WTC11 (cell line): ENCODE data around the gene FILIP1L. TPM values are rescaled to one million over a fixed set of nuclear protein-coding genes. Genes with fewer than 3 reads are reported as not detected.

Experiments
- ATAC-seq: fragments of 200-7000 bp; cut with Tn5 transposase; 2 replicates; pipeline ENCODE4 v1.10.0; 2021; ENCODE audit warnings: mild to moderate bottlenecking, moderate library complexity
- CTCF ChIA-PET: fragments of 300-600 bp; sonication (Branson Sonifier 250); formaldehyde crosslinking; loops from one replicate; lab custom pipeline; 2021; ENCODE audit warnings: antibody characterized with exemption; lab: Charles Lee
- POLR2A ChIA-PET: fragments of 350-600 bp; sonication (Branson Sonifier 250); formaldehyde crosslinking; loops from one replicate; lab custom pipeline; 2021; ENCODE audit warnings: antibody characterized with exemption; lab: Charles Lee
- DNase-seq: peaks from one replicate; pipeline ENCODE4 v3.0.0; 2021; ENCODE audit warnings: low spot score
- H3K27ac Mint-ChIP-seq: 2 replicates; pipeline ENCODE4 v1.8.0; 2021; ENCODE audit warnings: mixed read lengths
- H3K27me3 Mint-ChIP-seq: 2 replicates; pipeline ENCODE4 v1.8.0; 2021; ENCODE audit warnings: low read depth, mild to moderate bottlenecking, moderate library complexity, mixed read lengths
- H3K36me3 Mint-ChIP-seq: 2 replicates; pipeline ENCODE4 v1.8.0; 2021; ENCODE audit warnings: mixed read lengths
- H3K4me1 Mint-ChIP-seq: 2 replicates; pipeline ENCODE4 v1.8.0; 2022; ENCODE audit warnings: mixed read lengths
- H3K4me3 Mint-ChIP-seq: 2 replicates; pipeline ENCODE4 v1.8.0; 2021; ENCODE audit warnings: mild to moderate bottlenecking, moderate library complexity, mixed read lengths
- H3K9me3 Mint-ChIP-seq: 2 replicates; pipeline ENCODE4 v1.8.0; 2021; ENCODE audit warnings: mixed read lengths
- RELA ChIP-seq: sonication (generic); formaldehyde crosslinking; IDR thresholded peaks from 2 replicates; pipeline ENCODE4 v1.8.1; 2022; ENCODE audit warnings: missing genetic modification reagents, mild to moderate bottlenecking, borderline replicate concordance
- SMAD3 ChIP-seq: sonication (generic); formaldehyde crosslinking; IDR thresholded peaks from 2 replicates; pipeline ENCODE4 v1.8.0; 2022; ENCODE audit warnings: missing genetic modification reagents, mild to moderate bottlenecking, borderline replicate concordance
- SP1 ChIP-seq: sonication (generic); formaldehyde crosslinking; conservative IDR thresholded peaks from 2 replicates; pipeline ENCODE4 v1.8.1; 2022; ENCODE audit warnings: missing genetic modification reagents
- TEAD1 ChIP-seq: sonication (generic); formaldehyde crosslinking; IDR thresholded peaks from 2 replicates; pipeline ENCODE4 v1.8.0; 2022; ENCODE audit warnings: mild to moderate bottlenecking, missing genetic modification reagents
- ZBTB21 ChIP-seq: sonication (generic); formaldehyde crosslinking; IDR thresholded peaks from 2 replicates; pipeline ENCODE4 v1.8.1; 2023; ENCODE audit warnings: mild to moderate bottlenecking, missing genetic modification reagents, borderline replicate concordance
- total RNA-seq: library from RNA; stranded (reverse); gene quantifications from 3 replicates; pipeline ENCODE4 v1.2.3, GENCODE V29; 2021
- TF ChIP-seq, protein P1 (sequence below): sonication (generic); formaldehyde crosslinking; IDR thresholded peaks from 2 replicates; pipeline ENCODE4 v1.8.0; 2023; ENCODE audit warnings: mild to moderate bottlenecking, missing genetic modification reagents
- TF ChIP-seq, protein P2 (sequence below): sonication (generic); formaldehyde crosslinking; IDR thresholded peaks from 2 replicates; pipeline ENCODE4 v1.8.0; 2023; ENCODE audit warnings: missing genetic modification reagents, mild to moderate bottlenecking, borderline replicate concordance
- TF ChIP-seq, protein P3 (sequence below): sonication (generic); formaldehyde crosslinking; IDR thresholded peaks from 2 replicates; pipeline ENCODE4 v1.8.1; 2022; ENCODE audit warnings: low read depth, mild to moderate bottlenecking, moderate library complexity, missing genetic modification reagents, borderline replicate concordance
- TF ChIP-seq, protein P4 (sequence below): sonication (generic); formaldehyde crosslinking; IDR thresholded peaks from 2 replicates; pipeline ENCODE4 v1.8.0; 2022; ENCODE audit warnings: mild to moderate bottlenecking, missing genetic modification reagents
- TF ChIP-seq, protein P5 (sequence below): sonication (generic); formaldehyde crosslinking; conservative IDR thresholded peaks from 2 replicates; pipeline ENCODE4 v1.8.1; 2022; ENCODE audit warnings: mild to moderate bottlenecking, missing genetic modification reagents
- TF ChIP-seq, protein P6 (sequence below): sonication (generic); formaldehyde crosslinking; IDR thresholded peaks from 2 replicates; pipeline ENCODE4 v1.8.1; 2023; ENCODE audit warnings: mild to moderate bottlenecking, missing genetic modification reagents, borderline replicate concordance
- TF ChIP-seq, protein P7 (sequence below): sonication (generic); formaldehyde crosslinking; IDR thresholded peaks from 2 replicates; pipeline ENCODE4 v1.8.1; 2023; ENCODE audit warnings: mild to moderate bottlenecking, missing genetic modification reagents, moderate library complexity
- TF ChIP-seq, protein P8 (sequence below): fragments of 250-450 bp; sonication (Bioruptor Pico); IDR thresholded peaks from 2 replicates; pipeline ENCODE4 v1.9.0; 2021; ENCODE audit warnings: mild to moderate bottlenecking
- TF ChIP-seq, protein P9 (sequence below): sonication (generic); formaldehyde crosslinking; IDR thresholded peaks from 2 replicates; pipeline ENCODE4 v1.8.1; 2023; ENCODE audit warnings: mild to moderate bottlenecking, moderate library complexity, missing genetic modification reagents

Gene FILIP1L
- total RNA-seq, 1 experiment from 2014 or later = 0.17 TPM

DNA sequence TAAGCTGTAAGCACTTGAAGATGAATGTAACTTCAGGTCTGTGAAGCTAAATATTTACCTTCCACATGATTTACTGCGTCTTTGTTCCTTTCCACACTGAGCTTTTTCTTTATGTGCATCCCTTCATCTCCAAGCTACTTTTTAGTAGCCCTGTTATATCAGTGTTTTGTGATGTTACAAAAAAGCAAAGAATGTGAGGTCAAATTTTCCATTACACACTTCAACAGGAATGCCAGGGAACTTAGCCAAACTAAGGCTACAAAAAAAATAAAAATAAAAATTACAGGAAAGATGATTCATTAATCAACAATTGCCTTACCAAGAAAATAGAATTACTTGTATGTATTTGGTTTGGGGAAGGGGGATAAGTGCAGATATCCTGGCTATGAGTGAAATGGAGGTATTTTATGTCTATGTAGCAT lies 73.0 kb downstream of the FILIP1L start (continued):
- TF ChIP-seq TEAD1 (CRISPR knock-in tag) = no peak

DNA sequence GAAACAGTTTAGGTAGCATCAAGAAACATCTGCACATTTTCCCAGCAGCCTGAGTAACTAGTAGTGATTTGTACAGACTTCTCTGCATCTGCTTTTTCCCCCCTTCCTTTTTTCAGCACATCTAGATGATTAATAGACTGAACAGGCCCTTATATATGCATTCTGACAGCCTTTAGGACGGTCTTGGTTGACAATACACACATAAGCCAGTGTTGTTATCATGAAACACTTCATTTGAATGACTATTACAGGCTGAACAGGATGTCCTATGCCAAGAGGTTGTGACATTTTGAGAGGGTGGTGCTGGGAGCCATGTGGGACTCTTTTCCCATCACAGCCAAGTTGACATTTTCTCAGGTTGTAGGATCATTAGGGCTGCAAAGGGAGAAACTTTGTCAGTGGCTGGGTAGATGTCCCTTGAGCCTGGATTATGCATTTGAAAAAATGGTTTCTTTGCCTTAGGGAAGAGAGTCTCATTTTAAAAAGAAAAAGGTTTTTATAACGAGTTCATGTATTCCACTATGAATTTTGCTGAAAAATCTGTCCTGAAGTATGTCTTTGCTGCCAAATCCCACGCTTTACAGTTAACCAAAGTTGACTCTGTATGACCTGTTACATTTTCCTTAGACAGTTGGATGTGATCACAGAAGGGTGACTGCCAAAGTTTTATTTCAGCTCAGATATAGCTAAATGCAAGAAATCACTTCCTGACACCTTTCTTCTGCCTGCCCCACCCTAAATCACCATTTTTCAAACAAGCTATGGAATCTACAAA lies 73.7 kb downstream of the FILIP1L start:
- ATAC-seq (no peak), DNase-seq (no peak)
- ChIA-PET POLR2A (no interaction called here), CTCF (no interaction called here)
- no peaks in the 10 kb centered on the region for H3K36me3 Mint-ChIP-seq
- no peaks in the 10 kb centered on the region for H3K9me3 Mint-ChIP-seq
- no peak overlapping the region for H3K4me3 Mint-ChIP-seq
- no peak overlapping the region for H3K27ac Mint-ChIP-seq
- H3K4me1 Mint-ChIP-seq = peaks cover 22% of the 10 kb centered on the region
- H3K27me3 Mint-ChIP-seq = no peaks in the 10 kb centered on the region
- no peak for TF ChIP-seq SMAD3
- TF ChIP-seq, protein P1, sequence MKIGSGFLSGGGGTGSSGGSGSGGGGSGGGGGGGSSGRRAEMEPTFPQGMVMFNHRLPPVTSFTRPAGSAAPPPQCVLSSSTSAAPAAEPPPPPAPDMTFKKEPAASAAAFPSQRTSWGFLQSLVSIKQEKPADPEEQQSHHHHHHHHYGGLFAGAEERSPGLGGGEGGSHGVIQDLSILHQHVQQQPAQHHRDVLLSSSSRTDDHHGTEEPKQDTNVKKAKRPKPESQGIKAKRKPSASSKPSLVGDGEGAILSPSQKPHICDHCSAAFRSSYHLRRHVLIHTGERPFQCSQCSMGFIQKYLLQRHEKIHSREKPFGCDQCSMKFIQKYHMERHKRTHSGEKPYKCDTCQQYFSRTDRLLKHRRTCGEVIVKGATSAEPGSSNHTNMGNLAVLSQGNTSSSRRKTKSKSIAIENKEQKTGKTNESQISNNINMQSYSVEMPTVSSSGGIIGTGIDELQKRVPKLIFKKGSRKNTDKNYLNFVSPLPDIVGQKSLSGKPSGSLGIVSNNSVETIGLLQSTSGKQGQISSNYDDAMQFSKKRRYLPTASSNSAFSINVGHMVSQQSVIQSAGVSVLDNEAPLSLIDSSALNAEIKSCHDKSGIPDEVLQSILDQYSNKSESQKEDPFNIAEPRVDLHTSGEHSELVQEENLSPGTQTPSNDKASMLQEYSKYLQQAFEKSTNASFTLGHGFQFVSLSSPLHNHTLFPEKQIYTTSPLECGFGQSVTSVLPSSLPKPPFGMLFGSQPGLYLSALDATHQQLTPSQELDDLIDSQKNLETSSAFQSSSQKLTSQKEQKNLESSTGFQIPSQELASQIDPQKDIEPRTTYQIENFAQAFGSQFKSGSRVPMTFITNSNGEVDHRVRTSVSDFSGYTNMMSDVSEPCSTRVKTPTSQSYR (CRISPR knock-in tag) = no peak
- TF ChIP-seq, protein P2, sequence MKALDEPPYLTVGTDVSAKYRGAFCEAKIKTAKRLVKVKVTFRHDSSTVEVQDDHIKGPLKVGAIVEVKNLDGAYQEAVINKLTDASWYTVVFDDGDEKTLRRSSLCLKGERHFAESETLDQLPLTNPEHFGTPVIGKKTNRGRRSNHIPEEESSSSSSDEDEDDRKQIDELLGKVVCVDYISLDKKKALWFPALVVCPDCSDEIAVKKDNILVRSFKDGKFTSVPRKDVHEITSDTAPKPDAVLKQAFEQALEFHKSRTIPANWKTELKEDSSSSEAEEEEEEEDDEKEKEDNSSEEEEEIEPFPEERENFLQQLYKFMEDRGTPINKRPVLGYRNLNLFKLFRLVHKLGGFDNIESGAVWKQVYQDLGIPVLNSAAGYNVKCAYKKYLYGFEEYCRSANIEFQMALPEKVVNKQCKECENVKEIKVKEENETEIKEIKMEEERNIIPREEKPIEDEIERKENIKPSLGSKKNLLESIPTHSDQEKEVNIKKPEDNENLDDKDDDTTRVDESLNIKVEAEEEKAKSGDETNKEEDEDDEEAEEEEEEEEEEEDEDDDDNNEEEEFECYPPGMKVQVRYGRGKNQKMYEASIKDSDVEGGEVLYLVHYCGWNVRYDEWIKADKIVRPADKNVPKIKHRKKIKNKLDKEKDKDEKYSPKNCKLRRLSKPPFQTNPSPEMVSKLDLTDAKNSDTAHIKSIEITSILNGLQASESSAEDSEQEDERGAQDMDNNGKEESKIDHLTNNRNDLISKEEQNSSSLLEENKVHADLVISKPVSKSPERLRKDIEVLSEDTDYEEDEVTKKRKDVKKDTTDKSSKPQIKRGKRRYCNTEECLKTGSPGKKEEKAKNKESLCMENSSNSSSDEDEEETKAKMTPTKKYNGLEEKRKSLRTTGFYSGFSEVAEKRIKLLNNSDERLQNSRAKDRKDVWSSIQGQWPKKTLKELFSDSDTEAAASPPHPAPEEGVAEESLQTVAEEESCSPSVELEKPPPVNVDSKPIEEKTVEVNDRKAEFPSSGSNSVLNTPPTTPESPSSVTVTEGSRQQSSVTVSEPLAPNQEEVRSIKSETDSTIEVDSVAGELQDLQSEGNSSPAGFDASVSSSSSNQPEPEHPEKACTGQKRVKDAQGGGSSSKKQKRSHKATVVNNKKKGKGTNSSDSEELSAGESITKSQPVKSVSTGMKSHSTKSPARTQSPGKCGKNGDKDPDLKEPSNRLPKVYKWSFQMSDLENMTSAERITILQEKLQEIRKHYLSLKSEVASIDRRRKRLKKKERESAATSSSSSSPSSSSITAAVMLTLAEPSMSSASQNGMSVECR (CRISPR knock-in tag) = no peak
- TF ChIP-seq, protein P3, sequence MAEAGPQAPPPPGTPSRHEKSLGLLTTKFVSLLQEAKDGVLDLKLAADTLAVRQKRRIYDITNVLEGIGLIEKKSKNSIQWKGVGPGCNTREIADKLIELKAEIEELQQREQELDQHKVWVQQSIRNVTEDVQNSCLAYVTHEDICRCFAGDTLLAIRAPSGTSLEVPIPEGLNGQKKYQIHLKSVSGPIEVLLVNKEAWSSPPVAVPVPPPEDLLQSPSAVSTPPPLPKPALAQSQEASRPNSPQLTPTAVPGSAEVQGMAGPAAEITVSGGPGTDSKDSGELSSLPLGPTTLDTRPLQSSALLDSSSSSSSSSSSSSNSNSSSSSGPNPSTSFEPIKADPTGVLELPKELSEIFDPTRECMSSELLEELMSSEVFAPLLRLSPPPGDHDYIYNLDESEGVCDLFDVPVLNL (CRISPR knock-in tag) = no peak
- TF ChIP-seq, protein P4, sequence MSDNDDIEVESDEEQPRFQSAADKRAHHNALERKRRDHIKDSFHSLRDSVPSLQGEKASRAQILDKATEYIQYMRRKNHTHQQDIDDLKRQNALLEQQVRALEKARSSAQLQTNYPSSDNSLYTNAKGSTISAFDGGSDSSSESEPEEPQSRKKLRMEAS (CRISPR knock-in tag) = no peak
- TF ChIP-seq, protein P5, sequence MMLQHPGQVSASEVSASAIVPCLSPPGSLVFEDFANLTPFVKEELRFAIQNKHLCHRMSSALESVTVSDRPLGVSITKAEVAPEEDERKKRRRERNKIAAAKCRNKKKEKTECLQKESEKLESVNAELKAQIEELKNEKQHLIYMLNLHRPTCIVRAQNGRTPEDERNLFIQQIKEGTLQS = no peak
- TF ChIP-seq, protein P6, sequence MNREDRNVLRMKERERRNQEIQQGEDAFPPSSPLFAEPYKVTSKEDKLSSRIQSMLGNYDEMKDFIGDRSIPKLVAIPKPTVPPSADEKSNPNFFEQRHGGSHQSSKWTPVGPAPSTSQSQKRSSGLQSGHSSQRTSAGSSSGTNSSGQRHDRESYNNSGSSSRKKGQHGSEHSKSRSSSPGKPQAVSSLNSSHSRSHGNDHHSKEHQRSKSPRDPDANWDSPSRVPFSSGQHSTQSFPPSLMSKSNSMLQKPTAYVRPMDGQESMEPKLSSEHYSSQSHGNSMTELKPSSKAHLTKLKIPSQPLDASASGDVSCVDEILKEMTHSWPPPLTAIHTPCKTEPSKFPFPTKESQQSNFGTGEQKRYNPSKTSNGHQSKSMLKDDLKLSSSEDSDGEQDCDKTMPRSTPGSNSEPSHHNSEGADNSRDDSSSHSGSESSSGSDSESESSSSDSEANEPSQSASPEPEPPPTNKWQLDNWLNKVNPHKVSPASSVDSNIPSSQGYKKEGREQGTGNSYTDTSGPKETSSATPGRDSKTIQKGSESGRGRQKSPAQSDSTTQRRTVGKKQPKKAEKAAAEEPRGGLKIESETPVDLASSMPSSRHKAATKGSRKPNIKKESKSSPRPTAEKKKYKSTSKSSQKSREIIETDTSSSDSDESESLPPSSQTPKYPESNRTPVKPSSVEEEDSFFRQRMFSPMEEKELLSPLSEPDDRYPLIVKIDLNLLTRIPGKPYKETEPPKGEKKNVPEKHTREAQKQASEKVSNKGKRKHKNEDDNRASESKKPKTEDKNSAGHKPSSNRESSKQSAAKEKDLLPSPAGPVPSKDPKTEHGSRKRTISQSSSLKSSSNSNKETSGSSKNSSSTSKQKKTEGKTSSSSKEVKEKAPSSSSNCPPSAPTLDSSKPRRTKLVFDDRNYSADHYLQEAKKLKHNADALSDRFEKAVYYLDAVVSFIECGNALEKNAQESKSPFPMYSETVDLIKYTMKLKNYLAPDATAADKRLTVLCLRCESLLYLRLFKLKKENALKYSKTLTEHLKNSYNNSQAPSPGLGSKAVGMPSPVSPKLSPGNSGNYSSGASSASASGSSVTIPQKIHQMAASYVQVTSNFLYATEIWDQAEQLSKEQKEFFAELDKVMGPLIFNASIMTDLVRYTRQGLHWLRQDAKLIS (CRISPR knock-in tag) = no peak
- TF ChIP-seq ZBTB21 (CRISPR knock-in tag) = no peak
- TF ChIP-seq, protein P7, sequence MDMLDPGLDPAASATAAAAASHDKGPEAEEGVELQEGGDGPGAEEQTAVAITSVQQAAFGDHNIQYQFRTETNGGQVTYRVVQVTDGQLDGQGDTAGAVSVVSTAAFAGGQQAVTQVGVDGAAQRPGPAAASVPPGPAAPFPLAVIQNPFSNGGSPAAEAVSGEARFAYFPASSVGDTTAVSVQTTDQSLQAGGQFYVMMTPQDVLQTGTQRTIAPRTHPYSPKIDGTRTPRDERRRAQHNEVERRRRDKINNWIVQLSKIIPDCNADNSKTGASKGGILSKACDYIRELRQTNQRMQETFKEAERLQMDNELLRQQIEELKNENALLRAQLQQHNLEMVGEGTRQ (CRISPR knock-in tag) = no peak
- no peak for TF ChIP-seq RELA (CRISPR knock-in tag)
- TF ChIP-seq SP1 = no peak
- TF ChIP-seq, protein P8, sequence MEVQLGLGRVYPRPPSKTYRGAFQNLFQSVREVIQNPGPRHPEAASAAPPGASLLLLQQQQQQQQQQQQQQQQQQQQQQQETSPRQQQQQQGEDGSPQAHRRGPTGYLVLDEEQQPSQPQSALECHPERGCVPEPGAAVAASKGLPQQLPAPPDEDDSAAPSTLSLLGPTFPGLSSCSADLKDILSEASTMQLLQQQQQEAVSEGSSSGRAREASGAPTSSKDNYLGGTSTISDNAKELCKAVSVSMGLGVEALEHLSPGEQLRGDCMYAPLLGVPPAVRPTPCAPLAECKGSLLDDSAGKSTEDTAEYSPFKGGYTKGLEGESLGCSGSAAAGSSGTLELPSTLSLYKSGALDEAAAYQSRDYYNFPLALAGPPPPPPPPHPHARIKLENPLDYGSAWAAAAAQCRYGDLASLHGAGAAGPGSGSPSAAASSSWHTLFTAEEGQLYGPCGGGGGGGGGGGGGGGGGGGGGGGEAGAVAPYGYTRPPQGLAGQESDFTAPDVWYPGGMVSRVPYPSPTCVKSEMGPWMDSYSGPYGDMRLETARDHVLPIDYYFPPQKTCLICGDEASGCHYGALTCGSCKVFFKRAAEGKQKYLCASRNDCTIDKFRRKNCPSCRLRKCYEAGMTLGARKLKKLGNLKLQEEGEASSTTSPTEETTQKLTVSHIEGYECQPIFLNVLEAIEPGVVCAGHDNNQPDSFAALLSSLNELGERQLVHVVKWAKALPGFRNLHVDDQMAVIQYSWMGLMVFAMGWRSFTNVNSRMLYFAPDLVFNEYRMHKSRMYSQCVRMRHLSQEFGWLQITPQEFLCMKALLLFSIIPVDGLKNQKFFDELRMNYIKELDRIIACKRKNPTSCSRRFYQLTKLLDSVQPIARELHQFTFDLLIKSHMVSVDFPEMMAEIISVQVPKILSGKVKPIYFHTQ (CRISPR knock-in tag) = no peak
- TF ChIP-seq, protein P9, sequence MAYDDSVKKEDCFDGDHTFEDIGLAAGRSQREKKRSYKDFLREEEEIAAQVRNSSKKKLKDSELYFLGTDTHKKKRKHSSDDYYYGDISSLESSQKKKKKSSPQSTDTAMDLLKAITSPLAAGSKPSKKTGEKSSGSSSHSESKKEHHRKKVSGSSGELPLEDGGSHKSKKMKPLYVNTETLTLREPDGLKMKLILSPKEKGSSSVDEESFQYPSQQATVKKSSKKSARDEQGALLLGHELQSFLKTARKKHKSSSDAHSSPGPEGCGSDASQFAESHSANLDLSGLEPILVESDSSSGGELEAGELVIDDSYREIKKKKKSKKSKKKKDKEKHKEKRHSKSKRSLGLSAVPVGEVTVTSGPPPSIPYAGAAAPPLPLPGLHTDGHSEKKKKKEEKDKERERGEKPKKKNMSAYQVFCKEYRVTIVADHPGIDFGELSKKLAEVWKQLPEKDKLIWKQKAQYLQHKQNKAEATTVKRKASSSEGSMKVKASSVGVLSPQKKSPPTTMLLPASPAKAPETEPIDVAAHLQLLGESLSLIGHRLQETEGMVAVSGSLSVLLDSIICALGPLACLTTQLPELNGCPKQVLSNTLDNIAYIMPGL = no peak
